Brain microvascular endothelial cell (primary cell): ENCODE data around the gene CAMKK1.

ENCODE experiments used
- DNase-seq: peaks from one replicate; pipeline ENCODE4 v3.0.0-alpha.2; 2020
- H3K27ac ChIP-seq: fragments of 250-450 bp; sonication (Bioruptor Pico); 2 replicates; pipeline ENCODE4 v1.5.1; 2020; ENCODE audit warnings: mild to moderate bottlenecking, moderate library complexity
- H3K27me3 ChIP-seq: fragments of 250-450 bp; sonication (Bioruptor Pico); replicated peaks from 2 replicates; pipeline ENCODE4 v1.5.1; 2020; ENCODE audit warnings: mild to moderate bottlenecking
- H3K36me3 ChIP-seq: fragments of 250-450 bp; sonication (Bioruptor Pico); replicated peaks from 2 replicates; pipeline ENCODE4 v1.5.1; 2020; ENCODE audit warnings: mild to moderate bottlenecking
- H3K4me3 ChIP-seq: 2 replicates; pipeline ENCODE4 v1.5.1; 2011; ENCODE audit warnings: low read depth, mild to moderate bottlenecking, control low read depth, low read length, moderate library complexity
- CTCF ChIP-seq: IDR thresholded peaks from 2 replicates; pipeline ENCODE4 v1.5.1; 2011; ENCODE audit warnings: low read depth, mild to moderate bottlenecking, moderate library complexity, low read length, control low read depth, inconsistent platforms; ENCODE audit errors: missing control alignments
- in situ Hi-C: cut with HindIII; loops from 2 replicates; pipeline ENCODE4 v1.10.0; 2017; ENCODE audit warnings: low sequenced_read_pairs, low pct_ligation_motif_present

The CAMKK1 gene

GRCh38 chr17:3911271-3912053 lies 18.6 kb upstream of the CAMKK1 start:
- no peaks in the 10 kb centered on the region for H3K36me3 ChIP-seq
- TF ChIP-seq CTCF, result no peak
- DNase-seq, result no peak
- no peaks in the 10 kb centered on the region for H3K27me3 ChIP-seq
- no peak overlapping the region for H3K27ac ChIP-seq
- no peak overlapping the region for H3K4me3 ChIP-seq
- in situ Hi-C loops, result no loop called here

GRCh38 chr17:3910420-3911270 lies 17.8 kb upstream of the CAMKK1 start:
- no peak for DNase-seq
- H3K27ac ChIP-seq, result no peak overlapping the region
- no peaks in the 10 kb centered on the region for H3K36me3 ChIP-seq
- no peak for TF ChIP-seq CTCF
- in situ Hi-C loops, result no loop called here
- H3K4me3 ChIP-seq, result no peak overlapping the region
- no peaks in the 10 kb centered on the region for H3K27me3 ChIP-seq

GRCh38 chr17:3909257-3909656 lies 16.4 kb upstream of the CAMKK1 start:
- in situ Hi-C loops, result no loop called here
- no peak overlapping the region for H3K27ac ChIP-seq
- H3K27me3 ChIP-seq, result no peaks in the 10 kb centered on the region
- DNase-seq, result no peak
- no peak for TF ChIP-seq CTCF
- H3K4me3 ChIP-seq, result no peak overlapping the region
- H3K36me3 ChIP-seq, result no peaks in the 10 kb centered on the region

GRCh38 chr17:3907483-3908216 lies 14.8 kb upstream of the CAMKK1 start:
- Histone ChIP-seq H3K27ac (no peak overlapping the region), H3K4me3 (no peak overlapping the region), H3K36me3 (no peaks in the 10 kb centered on the region), H3K27me3 (no peaks in the 10 kb centered on the region)
- no peak for DNase-seq
- in situ Hi-C loops, result no loop called here
- TF ChIP-seq CTCF, result peak; percentile 43

- Histone ChIP-seq H3K4me3 (no peak overlapping the region), H3K27ac (no peak overlapping the region), H3K27me3 (no peaks in the 10 kb centered on the region), H3K36me3 (no peaks in the 10 kb centered on the region)
- in situ Hi-C loops, result no loop called here
- no peak for DNase-seq
- TF ChIP-seq CTCF, result no peak
Observed at GRCh38 chr17:3906881-3907280, 14.0 kb upstream of the CAMKK1 start.
